Sigmoid colon (tissue), 7 donors: ENCODE results near the gene SCGB1D2. TPM values are rescaled to one million over a fixed set of nuclear protein-coding genes. Genes with fewer than 3 reads are reported as not detected.

Experiments
- DNase-seq: peaks from one replicate; pipeline ENCODE4 v3.0.0-alpha.2; 2019
- H3K27ac ChIP-seq, 4 donors: fragments of 200-600 bp; sonication (generic); one replicate each; pipeline ENCODE4 v1.5.1; 2016 to 2019; ENCODE audit warnings: mild to moderate bottlenecking in 1 of 4
- H3K27me3 ChIP-seq, 3 donors: fragments of 200-600 bp; sonication (generic); one replicate each; pipeline ENCODE4 v1.5.1; 2019; ENCODE audit warnings: mild to moderate bottlenecking in 1 of 3
- H3K36me3 ChIP-seq, 4 donors: fragments of 200-600 bp; sonication (generic); one replicate each; pipeline ENCODE4 v1.5.1; 2016 to 2019
- H3K4me1 ChIP-seq, 4 donors: fragments of 200-600 bp; sonication (generic); one replicate each; pipeline ENCODE4 v1.5.1; 2017 to 2019
- H3K4me3 ChIP-seq, 4 donors: fragments of 200-600 bp; sonication (generic); one replicate each; pipeline ENCODE4 v1.5.1; 2017 to 2019; ENCODE audit warnings: mild to moderate bottlenecking in 2 of 4, moderate library complexity in 1 of 4
- H3K9me3 ChIP-seq, 4 donors: fragments of 200-600 bp in 3 of 4; sonication (generic) in 3 of 4; one replicate each; pipeline versions ENCODE4 v1.5.1 to v1.6.1; 2013 to 2019
- CTCF ChIP-seq, 4 experiments: fragments of 450-650 bp in 3 of 4; fragments of 200-600 bp in 1 of 4; IDR thresholded peaks; one replicate each; pipeline ENCODE4 v1.5.1; 2016 to 2019; ENCODE audit warnings: antibody characterized with exemption in 4 of 4, mild to moderate bottlenecking in 3 of 4, moderate library complexity in 2 of 4
- EP300 ChIP-seq, 4 donors: sonication (generic); formaldehyde crosslinking; IDR thresholded peaks; one replicate each; pipeline ENCODE4 v1.6.1; 2017; ENCODE audit warnings: antibody characterized with exemption in 4 of 4
- POLR2A ChIP-seq, 2 donors: fragments of 450-650 bp; IDR thresholded peaks; one replicate each; pipeline ENCODE4 v1.6.1; 2016; ENCODE audit warnings: antibody characterized with exemption in 2 of 2, mild to moderate bottlenecking in 2 of 2, moderate library complexity in 2 of 2
- POLR2AphosphoS5 ChIP-seq, 4 donors: sonication (generic); formaldehyde crosslinking; IDR thresholded peaks; one replicate each; pipeline ENCODE4 v1.6.1; 2017; ENCODE audit warnings: antibody characterized with exemption in 4 of 4
- WGBS, 2 donors: extraction: QIAGEN DNeasy Blood & Tissue Kit; methylation state at CpG; one replicate each; pipeline ENCODE4 v1.1.7; 2013; 5-methylcytosine and 5-hydroxymethylcytosine counted together
- intact Hi-C: fragments of 100-400 bp; cut with DNase I; formaldehyde crosslinking; loops from one replicate; pipeline ENCODE4 v1.15.1; 2023
- polyA plus RNA-seq, 3 donors: library from polyadenylated mRNA; stranded (reverse); fragments of 200-250 nt; gene quantifications; one replicate each; pipeline ENCODE4 v1.2.3, GENCODE V29; 2013
- total RNA-seq, 4 donors: library from RNA; depleted of rRNA; stranded (reverse); fragments of >200 nt; gene quantifications; one replicate each; pipeline ENCODE4 v1.1.0, GENCODE V29; 2016
- donor health status: healthy with polysubstance abuse.
- donor health status: Bipolar disorder and iron deficiency.
- donor health status: healthy.

The SCGB1D2 gene
- total and polyA plus RNA-seq, 7 donors: not detected

DNA sequence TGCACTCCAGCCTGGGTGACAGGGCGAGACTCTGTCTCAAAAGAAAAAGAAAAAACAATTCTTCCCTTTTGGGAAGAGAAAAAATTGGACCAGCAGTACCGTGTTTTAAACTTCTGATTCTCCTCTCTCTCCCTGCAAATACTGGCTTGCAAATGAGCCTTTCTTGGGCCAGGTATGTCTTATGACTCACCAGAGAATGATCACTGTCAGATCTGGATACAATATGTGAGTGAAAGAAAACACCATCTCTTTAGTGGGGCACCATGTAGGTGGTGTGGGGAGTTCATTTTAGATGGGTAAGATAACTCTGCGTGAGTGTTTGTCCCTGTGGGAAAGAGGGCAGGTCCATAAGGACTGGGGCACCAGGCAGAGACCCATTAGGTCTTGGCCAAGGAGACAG lies 25.5 kb downstream of the SCGB1D2 start:
- Histone ChIP-seq H3K36me3 (no peaks in the 10 kb centered on the region), H3K27me3 (no peaks in the 10 kb centered on the region), H3K4me1 (no peaks in the 10 kb centered on the region), H3K27ac (no peak overlapping the region), H3K4me3 (no peak overlapping the region), H3K9me3 (no peaks in the 10 kb centered on the region)
- WGBS, 2 donors: 76 to 81% methylated on average over 3 of the region's 3 CpGs
- TF ChIP-seq POLR2A (IDR thresholded peaks at IDR 0.05): no peak
- TF ChIP-seq POLR2AphosphoS5 (IDR thresholded peaks at IDR 0.05): no peak
- TF ChIP-seq EP300 (IDR thresholded peaks at IDR 0.05): no peak
- TF ChIP-seq CTCF (IDR thresholded peaks at IDR 0.05): no peak
- no peak for DNase-seq
- intact Hi-C loops: no loop called here

DNA sequence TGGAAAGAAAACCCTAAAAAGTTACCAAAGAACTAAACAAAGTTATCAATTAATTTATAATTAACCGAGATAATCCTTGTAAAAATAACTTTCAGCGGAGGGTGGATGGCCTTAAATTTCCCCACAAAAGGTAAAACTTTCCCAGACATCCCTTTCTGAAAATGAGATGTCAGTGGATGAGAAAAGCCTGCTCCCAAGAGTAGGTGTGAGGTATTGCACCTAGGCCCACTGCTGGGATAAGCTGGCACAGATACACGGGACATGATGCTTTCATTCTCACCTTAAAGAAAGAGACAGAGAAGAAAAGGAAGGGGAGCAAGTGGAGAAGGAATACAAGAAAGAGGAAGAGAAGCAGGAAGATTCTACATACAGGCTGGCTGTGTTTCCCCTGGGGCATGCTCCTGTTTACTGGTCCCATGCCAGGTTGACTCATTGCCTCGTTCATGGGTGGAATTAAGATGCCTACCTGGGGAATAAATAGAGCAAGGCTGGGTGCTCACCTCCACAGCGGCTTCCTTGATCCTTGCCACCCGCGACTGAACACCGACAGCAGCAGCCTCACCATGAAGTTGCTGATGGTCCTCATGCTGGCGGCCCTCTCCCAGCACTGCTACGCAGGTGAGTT lies 27.7 kb downstream of the SCGB1D2 start, which contains the start of gene SCGB2A2:
TSS of gene SCGB2A2 (plus strand) at position 505 of the 625 bp plus-strand sequence. CDS start at position 564, 59 bp downstream.
- TF ChIP-seq EP300 (IDR thresholded peaks at IDR 0.05): no peak
- TF ChIP-seq POLR2A (IDR thresholded peaks at IDR 0.05): no peak
- TF ChIP-seq POLR2AphosphoS5 (IDR thresholded peaks at IDR 0.05): no peak
- no peak for TF ChIP-seq CTCF (IDR thresholded peaks at IDR 0.05)
- H3K27ac ChIP-seq: no peak within 1 kb of the TSS
- no peaks in the 10 kb centered on the region for H3K36me3 ChIP-seq
- H3K4me1 ChIP-seq: no peaks in the 10 kb centered on the region
- DNase-seq: no peak
- no peaks in the 10 kb centered on the region for H3K9me3 ChIP-seq
- H3K4me3 ChIP-seq: no peak within 1 kb of the TSS
- WGBS, 2 donors: 68 to 79% methylated on average over 10 of the region's 10 CpGs
- intact Hi-C loops: no loop called here
- no peaks in the 10 kb centered on the region for H3K27me3 ChIP-seq

- no peak for DNase-seq
- Histone ChIP-seq H3K4me3 (no peak overlapping the region), H3K27me3 (no peaks in the 10 kb centered on the region), H3K9me3 (no peaks in the 10 kb centered on the region), H3K4me1 (no peaks in the 10 kb centered on the region), H3K27ac (no peak overlapping the region), H3K36me3 (no peaks in the 10 kb centered on the region)
- TF ChIP-seq CTCF (IDR thresholded peaks at IDR 0.05) (no peak), EP300 (IDR thresholded peaks at IDR 0.05) (no peak), POLR2AphosphoS5 (IDR thresholded peaks at IDR 0.05) (no peak)
- 84 to 91% methylated on average over 5 of the region's 5 CpGs for WGBS, 2 donors
- intact Hi-C loops: no loop called here
These were observed 31.2 kb downstream of the SCGB1D2 start for GRCh38 chr11:62273284-62273683.

GRCh38 chr11:62273789-62274275 lies 31.8 kb downstream of the SCGB1D2 start:
- DNase-seq: no peak
- Histone ChIP-seq H3K4me1 (no peaks in the 10 kb centered on the region), H3K4me3 (no peak overlapping the region), H3K27ac (no peak overlapping the region), H3K36me3 (no peaks in the 10 kb centered on the region), H3K27me3 (no peaks in the 10 kb centered on the region), H3K9me3 (no peaks in the 10 kb centered on the region)
- 76 to 79% methylated on average over 7 of the region's 7 CpGs for WGBS, 2 donors
- intact Hi-C loops: no loop called here
- TF ChIP-seq EP300 (IDR thresholded peaks at IDR 0.05) (no peak), CTCF (IDR thresholded peaks at IDR 0.05) (no peak), POLR2AphosphoS5 (IDR thresholded peaks at IDR 0.05) (no peak), POLR2A (IDR thresholded peaks at IDR 0.05) (no peak)

- no peak for DNase-seq
- no peak overlapping the region for H3K27ac ChIP-seq
- H3K27me3 ChIP-seq: no peaks in the 10 kb centered on the region
- no peaks in the 10 kb centered on the region for H3K9me3 ChIP-seq
- H3K4me1 ChIP-seq: no peaks in the 10 kb centered on the region
- TF ChIP-seq EP300 (IDR thresholded peaks at IDR 0.05) (no peak), CTCF (IDR thresholded peaks at IDR 0.05) (no peak)
- intact Hi-C loops: no loop called here
- H3K4me3 ChIP-seq: no peak overlapping the region
- no peaks in the 10 kb centered on the region for H3K36me3 ChIP-seq
These were observed 38.4 kb downstream of the SCGB1D2 start for GRCh38 chr11:62280452-62280851.
